Activated CD4-positive, alpha-beta T cell treated with anti-CD3 and anti-CD28 coated beads, Interleukin-2, amount 10 ng/mL, durations not matched to agents 7 days and 5 days (primary cell): Measurements from ENCODE around the gene KDM7A. TPM values are rescaled to one million over a fixed set of nuclear protein-coding genes. Genes with fewer than 3 reads are reported as not detected.

Experiments used
- CTCF ChIA-PET: fragments of 350-600 bp; sonication (Branson Sonifier 250); formaldehyde crosslinking; loops from one replicate; lab custom pipeline; 2021; ENCODE audit warnings: antibody characterized with exemption; lab: Charles Lee
- POLR2A ChIA-PET: fragments of 350-600 bp; sonication (Branson Sonifier 250); formaldehyde crosslinking; loops from one replicate; lab custom pipeline; 2021; ENCODE audit warnings: antibody characterized with exemption; lab: Charles Lee
- DNase-seq: peaks from one replicate; pipeline ENCODE4 v3.0.0-alpha.2; 2020
- H3K27ac Mint-ChIP-seq: one replicate; pipeline ENCODE4 v1.8.0; 2021; ENCODE audit warnings: mild to moderate bottlenecking, moderate library complexity, mixed read lengths
- H3K27me3 Mint-ChIP-seq: one replicate; pipeline ENCODE4 v1.8.0; 2021; ENCODE audit warnings: mixed read lengths
- H3K36me3 Mint-ChIP-seq: one replicate; pipeline ENCODE4 v1.8.0; 2021; ENCODE audit warnings: low read depth, mixed read lengths
- H3K4me1 Mint-ChIP-seq: one replicate; pipeline ENCODE4 v1.8.0; 2021; ENCODE audit warnings: mixed read lengths
- H3K4me3 Mint-ChIP-seq: one replicate; pipeline ENCODE4 v1.8.0; 2021; ENCODE audit warnings: mild to moderate bottlenecking, moderate library complexity, mixed read lengths
- H3K9me3 Mint-ChIP-seq: one replicate; pipeline ENCODE4 v1.8.0; 2021; ENCODE audit warnings: mixed read lengths
- total RNA-seq, 2 experiments: library from RNA; stranded (reverse); gene quantifications; one replicate each; pipeline ENCODE4 v1.2.3, GENCODE V29; 2021

Gene KDM7A, protein sequence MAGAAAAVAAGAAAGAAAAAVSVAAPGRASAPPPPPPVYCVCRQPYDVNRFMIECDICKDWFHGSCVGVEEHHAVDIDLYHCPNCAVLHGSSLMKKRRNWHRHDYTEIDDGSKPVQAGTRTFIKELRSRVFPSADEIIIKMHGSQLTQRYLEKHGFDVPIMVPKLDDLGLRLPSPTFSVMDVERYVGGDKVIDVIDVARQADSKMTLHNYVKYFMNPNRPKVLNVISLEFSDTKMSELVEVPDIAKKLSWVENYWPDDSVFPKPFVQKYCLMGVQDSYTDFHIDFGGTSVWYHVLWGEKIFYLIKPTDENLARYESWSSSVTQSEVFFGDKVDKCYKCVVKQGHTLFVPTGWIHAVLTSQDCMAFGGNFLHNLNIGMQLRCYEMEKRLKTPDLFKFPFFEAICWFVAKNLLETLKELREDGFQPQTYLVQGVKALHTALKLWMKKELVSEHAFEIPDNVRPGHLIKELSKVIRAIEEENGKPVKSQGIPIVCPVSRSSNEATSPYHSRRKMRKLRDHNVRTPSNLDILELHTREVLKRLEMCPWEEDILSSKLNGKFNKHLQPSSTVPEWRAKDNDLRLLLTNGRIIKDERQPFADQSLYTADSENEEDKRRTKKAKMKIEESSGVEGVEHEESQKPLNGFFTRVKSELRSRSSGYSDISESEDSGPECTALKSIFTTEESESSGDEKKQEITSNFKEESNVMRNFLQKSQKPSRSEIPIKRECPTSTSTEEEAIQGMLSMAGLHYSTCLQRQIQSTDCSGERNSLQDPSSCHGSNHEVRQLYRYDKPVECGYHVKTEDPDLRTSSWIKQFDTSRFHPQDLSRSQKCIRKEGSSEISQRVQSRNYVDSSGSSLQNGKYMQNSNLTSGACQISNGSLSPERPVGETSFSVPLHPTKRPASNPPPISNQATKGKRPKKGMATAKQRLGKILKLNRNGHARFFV
- 10 to 100 TPM; 12.5 to 13.5 TPM for total RNA-seq

DNA sequence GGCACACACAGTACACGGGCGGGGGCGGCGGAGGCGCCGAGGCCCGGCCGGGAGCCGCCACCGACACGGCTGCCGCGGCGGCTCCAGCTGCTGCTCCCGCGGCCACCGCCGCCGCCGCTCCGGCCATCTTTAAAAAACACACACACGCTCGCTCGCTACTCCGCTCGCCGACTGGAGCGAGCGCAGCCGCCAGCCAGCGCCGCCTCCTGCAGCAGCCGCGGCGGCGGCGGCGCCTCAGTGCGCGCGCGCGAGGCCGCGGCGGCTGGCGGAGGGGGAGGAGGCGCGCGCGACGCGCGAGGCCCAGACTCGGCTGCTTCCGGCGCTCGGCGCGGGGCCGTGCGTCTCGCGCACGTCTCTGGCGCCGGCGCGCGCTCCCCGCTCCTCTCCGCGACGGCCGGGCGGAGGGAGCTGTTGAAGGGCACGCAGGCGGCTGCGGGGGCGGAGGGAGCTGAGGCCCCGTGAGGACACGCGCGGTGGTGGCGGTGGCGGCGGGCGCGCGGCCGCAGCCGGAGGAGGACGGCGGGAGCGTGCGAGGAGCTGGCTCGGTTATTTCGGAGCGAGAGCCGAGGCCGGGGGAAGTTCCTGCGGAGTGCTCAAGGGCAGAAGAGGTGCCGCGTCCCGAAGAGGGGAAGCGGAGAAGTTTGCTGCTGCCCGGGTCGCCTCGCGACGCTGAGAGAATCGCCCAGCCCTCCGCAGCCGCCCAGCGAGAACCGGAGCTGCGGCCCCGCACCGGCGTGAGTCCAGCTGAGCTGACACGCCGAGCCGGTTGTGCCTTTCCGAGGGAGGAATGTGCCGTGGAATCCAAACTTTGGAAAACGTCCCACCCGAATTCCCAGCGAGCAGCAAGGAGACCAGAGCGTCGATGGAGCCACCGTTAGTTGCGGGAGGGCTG is at the start of gene KDM7A:
TSS of gene KDM7A (minus strand) at position 173 of the 892 bp plus-strand sequence. CDS start at position 127, 46 bp downstream.
- Mint-ChIP-seq H3K27me3 (peaks cover 14% of the 10 kb centered on the region), H3K4me3 (peak within 1 kb of the TSS; percentile 82), H3K9me3 (no peaks in the 10 kb centered on the region), H3K27ac (peak within 1 kb of the TSS; percentile 93), H3K4me1 (peaks cover 34% of the 10 kb centered on the region), H3K36me3 (peaks cover 4% of the 10 kb centered on the region)
- DNase-seq = peak; percentile 84
- CTCF ChIA-PET = interaction anchor here (0.6 to 2.9 kb wide), 14 partner anchors 11 to 450 kb away, joined by 3 to 11 read pairs (median 4); no protein-coding TSS in a partner anchor
- POLR2A ChIA-PET = interaction anchor here (0.5 to 2.8 kb wide), 5 partner anchors 33 to 184 kb away, joined by 3 to 13 read pairs (median 6); no protein-coding TSS in a partner anchor

DNA sequence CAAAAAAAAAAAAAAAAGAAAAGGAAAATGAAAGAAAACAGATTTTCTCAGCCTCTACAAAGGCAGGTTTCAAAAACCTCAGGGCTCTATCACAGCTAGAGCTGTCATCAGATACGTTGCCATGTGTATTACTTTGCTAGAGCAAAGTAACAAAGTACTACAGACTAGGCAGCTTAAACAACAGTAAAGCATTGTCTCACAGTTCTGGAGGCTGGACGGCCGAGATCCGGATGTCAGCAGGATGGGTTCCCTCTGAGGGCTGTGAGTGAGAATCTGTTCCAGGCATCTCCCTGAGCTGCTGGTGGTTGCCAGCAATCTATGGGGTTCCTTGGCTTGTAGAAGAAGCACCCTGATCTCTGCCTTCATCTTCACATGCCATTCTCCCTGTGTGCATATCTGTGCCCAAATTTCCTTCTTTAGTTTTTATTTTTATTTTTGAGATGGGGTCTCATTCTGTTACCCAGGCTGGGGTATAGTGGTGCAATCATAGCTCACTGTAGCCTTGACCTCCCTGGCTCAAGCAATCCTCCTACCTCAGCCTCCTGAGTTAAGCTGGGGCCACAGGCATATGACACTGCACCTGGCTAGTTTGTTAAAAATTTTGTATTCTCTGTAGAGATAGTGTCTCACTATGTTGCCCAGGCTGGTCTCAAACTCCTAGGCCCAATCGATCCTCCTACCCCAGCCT is 48.9 kb upstream of the KDM7A start:
- ChIA-PET POLR2A (interaction anchor here (0.5 to 1.3 kb wide), 3 partner anchors 32 to 134 kb away, joined by 3 to 10 read pairs (median 6); partner anchors contain the start of gene KDM7A), CTCF (interaction anchor here (0.6 to 1.7 kb wide), 9 partner anchors 10 to 627 kb away, joined by 3 to 8 read pairs (median 4); partner anchors contain the start of gene KDM7A)
- peak overlapping the region; percentile 92 for H3K27ac Mint-ChIP-seq
- no peaks in the 10 kb centered on the region for H3K36me3 Mint-ChIP-seq
- H3K4me3 Mint-ChIP-seq = peak overlapping the region; percentile 55
- H3K9me3 Mint-ChIP-seq = no peaks in the 10 kb centered on the region
- H3K27me3 Mint-ChIP-seq = no peaks in the 10 kb centered on the region
- H3K4me1 Mint-ChIP-seq = peaks cover 54% of the 10 kb centered on the region
- peak; percentile 47 for DNase-seq

- peak overlapping the region; percentile 13 for H3K4me3 Mint-ChIP-seq
- POLR2A ChIA-PET = no interaction called here
These were observed 46.9 kb upstream of the KDM7A start for GRCh38 chr7:140223515-140224221.

GRCh38 chr7:140222814-140223213 is 46.0 kb upstream of the KDM7A start:
- no peak overlapping the region for H3K4me3 Mint-ChIP-seq
- peak overlapping the region; percentile 94 for H3K27ac Mint-ChIP-seq
- DNase-seq = no peak
- CTCF ChIA-PET = interaction anchor here (0.9 to 2.0 kb wide), 3 partner anchors 10 to 15 kb away, joined by 3 to 6 read pairs (median 3); no protein-coding TSS in a partner anchor
- H3K9me3 Mint-ChIP-seq = peaks cover 10% of the 10 kb centered on the region
- H3K27me3 Mint-ChIP-seq = no peaks in the 10 kb centered on the region
- H3K4me1 Mint-ChIP-seq = peaks cover 41% of the 10 kb centered on the region
- POLR2A ChIA-PET = no interaction called here
- peaks cover 3% of the 10 kb centered on the region for H3K36me3 Mint-ChIP-seq

More at GRCh38 chr7:140223515-140224221, 46.9 kb upstream of the KDM7A start:
- no peaks in the 10 kb centered on the region for H3K27me3 Mint-ChIP-seq
- CTCF ChIA-PET = interaction anchor here (0.9 kb wide), 2 partner anchors 10 kb away, joined by 3 read pairs; no protein-coding TSS in a partner anchor
- peak; percentile 38 for DNase-seq
- no peaks in the 10 kb centered on the region for H3K36me3 Mint-ChIP-seq
- peaks cover 1% of the 10 kb centered on the region for H3K9me3 Mint-ChIP-seq
- peaks cover 44% of the 10 kb centered on the region for H3K4me1 Mint-ChIP-seq
- peak overlapping the region; percentile 94 for H3K27ac Mint-ChIP-seq

DNA sequence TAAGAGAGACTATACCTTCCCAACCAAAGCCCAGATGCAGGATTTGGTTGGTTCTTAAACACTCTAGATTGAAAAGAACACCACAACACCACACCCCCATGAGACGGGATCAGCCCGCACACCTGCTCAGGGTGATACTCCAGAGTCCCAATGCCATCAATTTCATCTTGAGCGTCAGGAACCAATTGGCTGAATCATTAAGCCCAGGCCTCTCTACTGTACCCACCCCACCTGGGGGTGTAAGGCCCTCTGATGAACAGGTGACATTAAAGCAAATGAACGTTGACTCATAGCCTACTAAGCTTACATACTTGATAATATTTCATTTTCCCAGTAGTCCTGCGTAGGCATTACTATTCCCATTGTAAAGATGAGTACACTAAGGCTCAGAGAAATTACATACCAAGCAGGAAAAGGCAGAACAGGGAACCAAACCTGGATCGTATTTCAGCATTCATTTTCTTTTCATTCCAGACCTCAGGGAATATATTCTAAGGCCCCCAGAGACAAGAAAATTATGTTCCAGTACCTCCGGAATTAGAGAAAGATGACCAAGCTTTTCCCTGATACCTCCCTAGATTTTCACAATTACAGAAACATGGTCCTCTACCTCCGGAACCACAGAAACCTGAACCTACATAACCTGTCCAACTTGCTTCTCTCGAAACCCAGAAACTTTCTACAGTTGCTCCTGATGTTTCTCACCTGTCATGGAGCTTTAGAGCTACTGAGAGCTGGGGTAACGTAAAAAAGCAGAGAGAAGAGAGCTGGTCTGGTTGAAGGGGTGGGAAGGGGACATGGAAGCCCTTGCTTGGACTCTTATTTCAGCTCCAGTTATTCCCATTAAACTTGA is 43.1 kb upstream of the KDM7A start:
- CTCF ChIA-PET = interaction anchor here (1.1 to 1.5 kb wide), 4 partner anchors 8 to 44 kb away, joined by 3 to 5 read pairs (median 4); no protein-coding TSS in a partner anchor
- DNase-seq = no peak
- H3K9me3 Mint-ChIP-seq = peaks cover 14% of the 10 kb centered on the region
- peaks cover 30% of the 10 kb centered on the region for H3K4me1 Mint-ChIP-seq
- no peak overlapping the region for H3K27ac Mint-ChIP-seq
- H3K27me3 Mint-ChIP-seq = no peaks in the 10 kb centered on the region
- POLR2A ChIA-PET = no interaction called here
- peaks cover 14% of the 10 kb centered on the region for H3K36me3 Mint-ChIP-seq
- H3K4me3 Mint-ChIP-seq = no peak overlapping the region

- no peak overlapping the region for H3K27ac Mint-ChIP-seq
- ChIA-PET CTCF (interaction anchor here (0.9 to 1.4 kb wide), 2 partner anchors 9 to 21 kb away, joined by 3 read pairs; no protein-coding TSS in a partner anchor), POLR2A (no interaction called here)
- H3K9me3 Mint-ChIP-seq = peaks cover 14% of the 10 kb centered on the region
- DNase-seq = no peak
- H3K4me1 Mint-ChIP-seq = peaks cover 33% of the 10 kb centered on the region
- H3K36me3 Mint-ChIP-seq = peaks cover 20% of the 10 kb centered on the region
- H3K27me3 Mint-ChIP-seq = no peaks in the 10 kb centered on the region
- H3K4me3 Mint-ChIP-seq = no peak overlapping the region
These were observed 41.9 kb upstream of the KDM7A start for GRCh38 chr7:140218656-140219055.

DNA sequence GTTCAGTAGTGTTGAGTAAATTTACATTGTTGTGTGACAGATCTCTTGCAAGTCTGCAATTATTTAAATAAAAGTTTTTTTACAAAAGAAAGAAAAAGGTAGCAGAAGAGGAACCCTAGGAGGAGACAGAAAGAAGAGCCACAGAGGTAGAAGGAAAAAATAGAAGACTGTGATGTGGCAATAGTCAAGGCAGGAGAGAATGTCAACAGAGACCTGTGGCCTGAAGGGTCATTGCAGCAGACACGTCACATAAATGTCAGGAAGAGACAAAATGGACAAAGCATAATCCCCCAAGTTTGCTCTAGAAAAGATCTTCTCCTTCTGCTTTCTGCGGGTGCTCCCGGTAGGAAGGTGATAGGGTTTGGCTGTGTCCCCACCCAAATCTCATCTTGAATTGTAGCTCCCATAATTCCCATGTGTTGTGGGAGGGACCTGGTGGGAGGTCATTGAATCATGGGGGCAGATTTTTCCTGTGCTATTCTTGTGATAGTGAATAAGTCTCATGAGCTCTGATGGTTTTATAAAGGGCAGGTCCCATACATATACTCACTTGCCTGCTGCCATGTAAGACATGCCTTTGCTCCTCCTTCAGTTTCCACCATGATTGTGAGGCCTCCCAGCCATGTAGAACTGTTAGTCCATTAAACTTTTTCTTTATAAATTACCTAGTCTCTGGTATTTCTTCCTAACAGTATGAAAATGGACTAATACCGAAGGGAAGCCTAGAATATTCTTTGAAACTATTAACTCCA is 41.1 kb upstream of the KDM7A start:
- Mint-ChIP-seq H3K9me3 (peaks cover 14% of the 10 kb centered on the region), H3K27me3 (no peaks in the 10 kb centered on the region), H3K4me3 (no peak overlapping the region), H3K4me1 (peaks cover 29% of the 10 kb centered on the region), H3K27ac (no peak overlapping the region), H3K36me3 (peaks cover 20% of the 10 kb centered on the region)
- no peak for DNase-seq
- ChIA-PET CTCF (interaction anchor here (1.4 kb wide), 1 partner anchor 20 kb away, joined by 3 read pairs; no protein-coding TSS in a partner anchor), POLR2A (no interaction called here)

GRCh38 chr7:140215281-140215680 is 38.5 kb upstream of the KDM7A start:
- Mint-ChIP-seq H3K4me1 (peaks cover 44% of the 10 kb centered on the region), H3K9me3 (peaks cover 14% of the 10 kb centered on the region), H3K27ac (no peak overlapping the region), H3K4me3 (no peak overlapping the region), H3K27me3 (no peaks in the 10 kb centered on the region), H3K36me3 (peaks cover 20% of the 10 kb centered on the region)
- DNase-seq = no peak
- POLR2A ChIA-PET = no interaction called here
- CTCF ChIA-PET = interaction anchor here (0.5 to 1.5 kb wide), 3 partner anchors 10 to 168 kb away, joined by 3 to 4 read pairs (median 3); no protein-coding TSS in a partner anchor

DNA sequence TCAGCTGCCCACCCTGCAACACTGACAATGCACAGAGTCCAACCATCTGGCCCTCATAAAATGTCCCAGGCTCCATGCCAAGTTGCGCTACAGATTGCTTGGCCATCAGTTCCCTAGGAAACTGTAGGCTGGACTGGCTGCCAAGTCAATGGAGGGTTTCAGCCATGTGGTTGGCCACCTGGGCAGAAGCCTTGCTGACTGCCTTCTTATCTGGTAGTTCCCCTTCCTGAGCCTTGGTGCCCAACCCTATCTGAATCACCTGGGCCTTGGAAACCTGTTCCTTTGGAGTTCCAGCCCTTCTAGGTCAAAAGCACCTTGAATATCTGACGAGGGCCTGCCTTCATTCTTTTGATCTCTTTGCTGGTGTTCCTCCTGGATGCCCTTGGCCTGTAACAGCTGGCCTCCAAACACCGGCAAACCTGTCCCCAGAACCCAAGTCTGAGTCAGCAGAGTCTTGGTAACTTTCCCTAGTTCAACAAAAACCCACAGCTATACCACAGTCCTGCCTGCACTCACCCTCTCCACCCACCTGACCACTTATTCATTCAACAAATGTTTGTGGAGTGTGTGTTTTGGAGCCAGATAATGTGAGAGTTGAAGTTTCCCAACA is 37.4 kb upstream of the KDM7A start:
- Mint-ChIP-seq H3K27me3 (no peaks in the 10 kb centered on the region), H3K9me3 (peaks cover 14% of the 10 kb centered on the region), H3K27ac (no peak overlapping the region), H3K4me3 (no peak overlapping the region), H3K4me1 (peaks cover 55% of the 10 kb centered on the region), H3K36me3 (peaks cover 20% of the 10 kb centered on the region)
- POLR2A ChIA-PET = interaction anchor here (0.6 kb wide), 1 partner anchor 594 kb away, joined by 3 read pairs; no protein-coding TSS in a partner anchor
- no peak for DNase-seq
- CTCF ChIA-PET = interaction anchor here (0.8 to 2.5 kb wide), 6 partner anchors 9 to 48 kb away, joined by 3 to 8 read pairs (median 3); no protein-coding TSS in a partner anchor
